Panc1 (cell line): Measurements from ENCODE around the gene CARM1.

Experiments used
- CTCF ChIP-seq: fragments of 450-650 bp; IDR thresholded peaks from 2 replicates; pipeline ENCODE4 v1.5.1; 2017; ENCODE audit warnings: mild to moderate bottlenecking
- POLR2AphosphoS5 ChIP-seq: IDR thresholded peaks from 2 replicates; pipeline ENCODE4 v1.6.1; 2012; ENCODE audit warnings: mild to moderate bottlenecking, low read depth, low read length, moderate library complexity
- REST ChIP-seq, 2 experiments: IDR thresholded peaks; 2 replicates each; pipeline ENCODE4 v1.6.1; 2011 to 2012; ENCODE audit warnings: low read depth in 2 of 2, control low read depth in 1 of 2, low read length in 1 of 2, mild to moderate bottlenecking in 1 of 2, moderate library complexity in 1 of 2; ENCODE audit not compliant: insufficient read depth in 1 of 2
- TCF7L2 ChIP-seq: IDR thresholded peaks from 2 replicates; pipeline ENCODE4 v1.6.1; 2011; ENCODE audit warnings: mild to moderate bottlenecking, low read depth, low read length, inconsistent platforms

GRCh38 chr19:10921199-10921909 lies 50.0 kb downstream of the CARM1 start:
- TF ChIP-seq CTCF (no peak), POLR2AphosphoS5 (no peak), REST (IDR thresholded peaks at IDR 0.05; ENCODE audit: insufficient read depth in 1 of 2, low read depth in 2 of 2, low read length in 1 of 2) (no peak), TCF7L2 (no peak)
